Mesothelial cell of epicardium (in vitro differentiated cells): ENCODE data around the gene MAPK8IP3. TPM values are rescaled to one million over a fixed set of nuclear protein-coding genes. Genes with fewer than 3 reads are reported as not detected.

Experiments
- DNase-seq, 2 experiments: peaks; one replicate each; pipeline ENCODE4 v3.0.0; 2021; ENCODE audit warnings: low spot score in 2 of 2; ENCODE audit not compliant: unreplicated experiment in 2 of 2
- H3K27ac Mint-ChIP-seq: 2 replicates; pipeline ENCODE4 v1.8.0; 2021; ENCODE audit warnings: mixed read lengths
- H3K27me3 Mint-ChIP-seq: 2 replicates; pipeline ENCODE4 v1.8.0; 2021; ENCODE audit warnings: low read depth, mixed read lengths
- H3K36me3 Mint-ChIP-seq: 2 replicates; pipeline ENCODE4 v1.8.0; 2021; ENCODE audit warnings: mixed read lengths
- H3K4me1 Mint-ChIP-seq: 2 replicates; pipeline ENCODE4 v1.8.0; 2021; ENCODE audit warnings: mixed read lengths
- H3K4me3 Mint-ChIP-seq: 2 replicates; pipeline ENCODE4 v1.8.0; 2021; ENCODE audit warnings: mild to moderate bottlenecking, moderate library complexity, mixed read lengths
- H3K9me3 Mint-ChIP-seq: 2 replicates; pipeline ENCODE4 v1.8.0; 2021; ENCODE audit warnings: mixed read lengths
- total RNA-seq: library from RNA; stranded (reverse); gene quantifications from 3 replicates; pipeline ENCODE4 v1.2.1, GENCODE V29; 2021
- TF ChIP-seq, protein P1 (sequence below): fragments of 200-600 bp; sonication (generic); IDR thresholded peaks from one replicate; pipeline ENCODE4 v1.5.0; 2021; ENCODE audit warnings: antibody characterized with exemption; ENCODE audit not compliant: unreplicated experiment

Gene MAPK8IP3
- total RNA-seq, 1 donor from 2014 or later, result 182 TPM

DNA sequence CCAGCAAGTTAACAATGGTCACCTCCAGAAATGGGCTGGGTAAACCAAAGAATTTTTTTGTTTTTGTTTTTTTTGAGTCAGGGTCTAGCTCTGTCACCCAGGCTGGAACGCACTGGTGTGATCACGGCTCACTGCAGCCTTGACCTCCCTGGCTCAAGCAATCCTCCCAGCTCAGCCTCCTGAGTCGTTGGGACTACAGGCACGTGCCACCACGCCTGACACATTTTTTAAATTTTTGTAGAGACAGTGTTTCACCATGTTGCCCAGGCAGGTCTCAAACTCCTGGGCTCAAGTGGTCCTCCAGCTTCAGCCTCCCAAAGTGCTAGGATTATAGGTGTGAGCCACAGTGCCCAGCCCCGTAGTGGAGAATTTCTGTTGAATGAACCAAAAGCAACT, 74.7 kb downstream of the MAPK8IP3 start:
- TF ChIP-seq, protein P1, sequence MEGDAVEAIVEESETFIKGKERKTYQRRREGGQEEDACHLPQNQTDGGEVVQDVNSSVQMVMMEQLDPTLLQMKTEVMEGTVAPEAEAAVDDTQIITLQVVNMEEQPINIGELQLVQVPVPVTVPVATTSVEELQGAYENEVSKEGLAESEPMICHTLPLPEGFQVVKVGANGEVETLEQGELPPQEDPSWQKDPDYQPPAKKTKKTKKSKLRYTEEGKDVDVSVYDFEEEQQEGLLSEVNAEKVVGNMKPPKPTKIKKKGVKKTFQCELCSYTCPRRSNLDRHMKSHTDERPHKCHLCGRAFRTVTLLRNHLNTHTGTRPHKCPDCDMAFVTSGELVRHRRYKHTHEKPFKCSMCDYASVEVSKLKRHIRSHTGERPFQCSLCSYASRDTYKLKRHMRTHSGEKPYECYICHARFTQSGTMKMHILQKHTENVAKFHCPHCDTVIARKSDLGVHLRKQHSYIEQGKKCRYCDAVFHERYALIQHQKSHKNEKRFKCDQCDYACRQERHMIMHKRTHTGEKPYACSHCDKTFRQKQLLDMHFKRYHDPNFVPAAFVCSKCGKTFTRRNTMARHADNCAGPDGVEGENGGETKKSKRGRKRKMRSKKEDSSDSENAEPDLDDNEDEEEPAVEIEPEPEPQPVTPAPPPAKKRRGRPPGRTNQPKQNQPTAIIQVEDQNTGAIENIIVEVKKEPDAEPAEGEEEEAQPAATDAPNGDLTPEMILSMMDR, result no peak
- no peak overlapping the region for H3K27ac Mint-ChIP-seq
- peaks cover 18% of the 10 kb centered on the region for H3K4me1 Mint-ChIP-seq
- H3K36me3 Mint-ChIP-seq, result no peaks in the 10 kb centered on the region
- H3K27me3 Mint-ChIP-seq, result no peaks in the 10 kb centered on the region
- H3K4me3 Mint-ChIP-seq, result peak overlapping the region; percentile 83
- no peaks in the 10 kb centered on the region for H3K9me3 Mint-ChIP-seq
- no peak for DNase-seq

DNA sequence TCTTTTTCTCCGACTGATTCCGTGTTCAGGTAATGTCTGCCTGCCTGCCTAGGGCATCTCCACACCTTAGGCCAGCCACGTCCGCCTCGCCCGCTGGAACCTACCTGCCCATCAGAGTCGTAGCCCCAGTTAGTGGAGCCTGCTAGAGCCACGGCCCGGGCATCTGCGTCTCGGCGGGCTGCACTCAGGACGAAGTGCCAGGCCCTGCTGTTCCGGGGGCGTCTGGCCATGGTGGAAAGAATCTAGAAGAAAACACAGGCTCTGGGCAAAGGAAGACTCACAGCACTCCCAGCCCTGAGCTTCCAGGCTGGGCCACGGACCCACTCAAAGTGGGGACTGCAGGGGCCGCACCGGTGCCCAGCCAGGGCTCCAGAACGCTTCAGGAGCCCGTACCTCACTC, 75.3 kb downstream of the MAPK8IP3 start:
- Mint-ChIP-seq H3K4me3 (peak overlapping the region; percentile 83), H3K9me3 (no peaks in the 10 kb centered on the region), H3K27ac (peak overlapping the region; percentile 91), H3K36me3 (no peaks in the 10 kb centered on the region), H3K4me1 (peaks cover 18% of the 10 kb centered on the region), H3K27me3 (no peaks in the 10 kb centered on the region)
- TF ChIP-seq, protein P1, result no peak
- DNase-seq, result no peak

DNA sequence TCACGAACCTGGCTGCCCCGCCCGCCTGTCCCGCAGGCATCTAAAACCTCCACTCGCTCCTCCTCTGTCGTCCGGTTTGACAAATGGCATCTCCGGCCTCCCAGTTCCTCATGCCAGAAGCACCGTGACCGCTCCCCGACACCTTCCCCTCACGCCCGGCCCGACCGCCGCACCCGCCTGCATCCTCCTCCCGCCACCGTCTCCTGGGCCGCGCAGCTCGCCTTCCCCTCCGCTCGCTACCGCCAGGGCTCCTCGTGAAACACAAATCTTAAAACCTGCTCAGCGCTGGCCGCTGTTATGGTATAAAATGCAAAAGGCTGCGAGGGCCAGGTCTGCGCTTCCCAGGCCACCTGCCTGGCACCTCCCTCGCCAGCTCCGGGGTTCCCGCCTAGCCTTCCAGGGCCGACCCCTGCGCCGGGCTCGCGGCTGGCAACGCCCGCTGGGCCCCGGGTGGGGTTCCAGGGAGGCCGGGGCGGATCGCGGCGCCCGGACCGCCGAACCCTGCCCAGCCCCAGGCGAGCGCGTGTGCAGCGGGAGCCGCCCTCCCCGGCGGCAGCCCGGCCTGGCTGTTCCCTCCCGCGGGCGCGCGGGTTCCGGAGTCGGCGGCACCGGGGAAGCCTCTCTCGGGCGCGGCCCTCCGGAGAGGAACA, 75.9 kb downstream of the MAPK8IP3 start:
- Mint-ChIP-seq H3K4me1 (peaks cover 18% of the 10 kb centered on the region), H3K27ac (peak overlapping the region; percentile 91), H3K27me3 (no peaks in the 10 kb centered on the region), H3K9me3 (no peaks in the 10 kb centered on the region), H3K4me3 (peak overlapping the region; percentile 83), H3K36me3 (no peaks in the 10 kb centered on the region)
- no peak for DNase-seq
- TF ChIP-seq, protein P1, result no peak

DNA sequence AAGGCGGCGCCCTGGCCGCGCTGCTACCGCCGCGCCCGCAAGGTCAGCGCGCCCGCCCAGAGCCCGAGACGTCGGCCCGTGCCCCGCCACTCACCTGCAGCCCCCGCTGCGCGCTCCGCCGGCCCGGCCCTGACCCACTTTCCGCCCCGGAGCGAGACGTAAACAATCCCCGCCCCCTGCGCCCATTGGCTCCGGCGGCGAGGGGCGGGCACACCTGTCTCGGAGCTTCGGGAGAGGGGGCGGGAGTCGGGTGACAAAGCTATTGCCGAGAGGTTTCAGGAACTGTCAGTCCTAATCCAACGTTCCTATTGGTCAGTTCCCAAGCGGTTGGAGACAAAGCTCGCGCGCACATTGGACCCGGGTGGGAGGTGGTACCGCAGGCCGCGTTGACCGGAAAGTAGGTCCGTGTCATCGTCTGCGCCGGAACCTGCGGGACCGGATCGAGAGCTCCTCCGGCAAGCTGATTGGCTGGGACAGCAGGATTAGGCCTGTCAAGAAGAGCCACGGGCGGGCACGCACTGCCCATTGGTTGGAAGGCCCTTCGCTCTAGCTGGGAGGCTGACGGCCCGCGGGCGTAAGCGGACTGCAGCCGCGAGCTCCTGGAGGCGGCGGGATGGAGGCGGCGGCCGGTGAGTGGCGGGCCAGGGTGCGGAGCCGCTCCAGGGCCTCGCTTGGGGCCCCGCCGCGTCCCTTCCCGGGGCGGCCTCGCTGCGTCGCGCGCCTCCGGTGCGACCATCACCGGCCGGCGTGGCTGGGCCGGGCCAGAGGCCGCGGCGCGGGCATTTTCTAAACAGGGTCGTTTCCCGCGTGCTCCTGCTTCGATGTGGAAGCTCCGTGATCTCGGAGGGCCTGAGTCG, 76.6 kb downstream of the MAPK8IP3 start, which contains the start of the genes NUBP2 and SPSB3:
Gene NUBP2, plus strand, starts transcription at position 553 of the 857 bp plus-strand sequence. Its CDS starts 61 bp downstream, at position 614.
Gene SPSB3, minus strand, starts transcription at position 164 of the 857 bp plus-strand sequence. CDS start 1,088 bp downstream, outside the sequence.
- H3K27me3 Mint-ChIP-seq, result no peaks in the 10 kb centered on the region
- TF ChIP-seq, protein P1, result no peak
- H3K36me3 Mint-ChIP-seq, result no peaks in the 10 kb centered on the region
- H3K9me3 Mint-ChIP-seq, result no peaks in the 10 kb centered on the region
- H3K27ac Mint-ChIP-seq, result peak within 1 kb of the TSS; percentile 94
- H3K4me1 Mint-ChIP-seq, result peaks cover 18% of the 10 kb centered on the region
- peak; percentile 97 to 100 for DNase-seq
- H3K4me3 Mint-ChIP-seq, result peak within 1 kb of the TSS; percentile 92

DNA sequence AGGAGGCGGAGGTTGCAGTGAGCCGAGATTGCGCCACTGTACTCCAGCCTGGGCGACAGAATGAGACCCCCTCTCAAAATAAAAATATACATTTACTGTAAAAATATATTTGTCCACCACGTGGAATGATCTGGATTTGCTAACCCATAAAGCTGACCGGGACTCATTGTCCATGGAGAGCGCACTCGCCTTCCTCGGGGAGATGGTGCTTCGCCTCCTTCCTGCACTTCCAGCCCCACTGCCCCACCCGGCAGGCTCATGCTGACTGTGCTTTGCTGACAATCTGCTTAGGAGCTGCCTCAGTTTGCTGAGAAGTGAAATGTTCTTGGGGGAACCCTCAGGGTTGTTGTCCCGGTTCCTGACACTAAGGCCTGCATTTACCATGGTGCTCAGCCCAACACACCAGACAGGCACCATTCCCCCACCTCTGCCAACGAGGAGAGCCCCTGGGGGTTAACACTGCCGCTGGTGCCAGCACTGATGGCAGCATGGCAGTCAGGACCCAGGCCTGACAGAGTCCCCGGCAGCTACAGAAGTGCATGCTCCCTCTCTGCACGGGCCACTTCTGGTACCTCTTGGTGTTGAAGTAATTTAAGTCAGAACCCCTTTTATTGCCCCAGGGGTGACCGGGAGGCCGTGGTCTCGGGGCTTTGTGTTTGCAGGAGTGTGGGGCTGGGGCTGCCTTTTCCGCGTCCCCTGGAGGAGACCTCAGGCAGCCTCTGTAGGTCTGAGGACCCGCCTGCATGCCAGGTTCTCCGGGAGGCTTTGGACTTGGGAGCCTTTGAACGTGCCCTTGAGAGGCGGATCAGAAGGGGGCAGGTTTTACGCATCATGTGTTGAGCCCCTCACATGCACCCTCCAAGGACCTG, 79.2 kb downstream of the MAPK8IP3 start:
- Mint-ChIP-seq H3K27me3 (no peaks in the 10 kb centered on the region), H3K27ac (peak overlapping the region; percentile 59)
- no peak for DNase-seq

More for the DNA sequence above, 79.2 kb downstream of the MAPK8IP3 start:
- no peaks in the 10 kb centered on the region for H3K9me3 Mint-ChIP-seq
- peaks cover 18% of the 10 kb centered on the region for H3K4me1 Mint-ChIP-seq
- peaks cover 5% of the 10 kb centered on the region for H3K36me3 Mint-ChIP-seq
- peak overlapping the region; percentile 63 for H3K4me3 Mint-ChIP-seq
- TF ChIP-seq, protein P1, result no peak
